Measurements from ENCODE around the gene EXOC8.

Gene EXOC8

DNA sequence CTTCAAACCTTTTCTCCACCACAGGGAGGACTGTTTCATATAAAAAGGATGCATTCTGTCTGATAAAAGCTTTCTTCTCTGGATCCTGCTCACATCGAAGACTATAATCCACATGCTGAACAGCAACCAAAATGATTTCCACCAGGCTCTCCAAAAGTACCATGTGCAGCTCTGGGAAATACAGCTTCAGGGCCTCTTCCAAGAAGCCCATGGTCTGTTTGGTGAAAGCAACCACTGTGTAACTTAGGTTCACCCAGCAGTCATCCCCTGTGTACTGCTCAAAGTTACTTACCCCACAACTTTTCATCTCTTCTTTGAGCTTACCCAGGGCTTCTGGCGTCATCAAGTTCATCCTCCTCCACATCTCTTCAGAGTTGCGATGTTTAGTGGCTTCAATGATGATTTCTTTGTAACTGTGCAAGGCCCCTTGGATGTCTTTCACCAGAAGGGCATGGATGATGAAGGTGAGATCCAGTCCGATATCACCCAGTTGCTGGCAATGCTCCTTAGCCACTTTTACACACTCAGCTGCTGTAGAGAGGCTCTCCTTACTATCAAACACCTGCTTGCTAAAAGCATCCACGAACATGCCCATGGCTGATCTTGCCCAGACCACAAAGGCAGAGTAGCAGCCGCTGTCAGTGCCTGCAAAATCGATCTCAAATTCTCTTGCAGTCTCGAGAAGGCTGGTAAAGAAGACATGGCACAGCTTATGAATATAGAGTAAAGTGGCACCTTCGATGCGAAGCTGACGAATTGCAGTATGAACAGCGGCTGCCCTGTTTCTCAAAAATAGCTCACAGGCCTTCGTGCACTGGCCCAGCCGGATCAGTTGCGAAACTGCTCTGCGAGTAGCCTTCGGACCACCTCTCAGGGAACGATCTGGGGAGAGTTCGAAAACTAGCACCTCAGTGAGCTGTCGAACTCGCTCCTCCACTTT lies 1.7 kb downstream of the EXOC8 start:
- Mint-ChIP-seq H3K27me3 (no peaks in the 10 kb centered on the region), H3K9me3 (peaks cover 5% of the 10 kb centered on the region), H3K27ac (peak overlapping the region; percentile 51), H3K4me1 (peaks cover 63% of the 10 kb centered on the region), H3K36me3 (peaks cover 25% of the 10 kb centered on the region), H3K4me3 (peak overlapping the region; percentile 99)

- peak overlapping the region; percentile 80 for H3K4me3 Mint-ChIP-seq
- no peaks in the 10 kb centered on the region for H3K27me3 Mint-ChIP-seq
- peaks cover 56% of the 10 kb centered on the region for H3K4me1 Mint-ChIP-seq
- H3K9me3 Mint-ChIP-seq: peaks cover 5% of the 10 kb centered on the region
- no peak overlapping the region for H3K27ac Mint-ChIP-seq
- H3K36me3 Mint-ChIP-seq: peaks cover 27% of the 10 kb centered on the region
These were observed 2.7 kb downstream of the EXOC8 start for GRCh38 chr1:231334952-231335351.

DNA sequence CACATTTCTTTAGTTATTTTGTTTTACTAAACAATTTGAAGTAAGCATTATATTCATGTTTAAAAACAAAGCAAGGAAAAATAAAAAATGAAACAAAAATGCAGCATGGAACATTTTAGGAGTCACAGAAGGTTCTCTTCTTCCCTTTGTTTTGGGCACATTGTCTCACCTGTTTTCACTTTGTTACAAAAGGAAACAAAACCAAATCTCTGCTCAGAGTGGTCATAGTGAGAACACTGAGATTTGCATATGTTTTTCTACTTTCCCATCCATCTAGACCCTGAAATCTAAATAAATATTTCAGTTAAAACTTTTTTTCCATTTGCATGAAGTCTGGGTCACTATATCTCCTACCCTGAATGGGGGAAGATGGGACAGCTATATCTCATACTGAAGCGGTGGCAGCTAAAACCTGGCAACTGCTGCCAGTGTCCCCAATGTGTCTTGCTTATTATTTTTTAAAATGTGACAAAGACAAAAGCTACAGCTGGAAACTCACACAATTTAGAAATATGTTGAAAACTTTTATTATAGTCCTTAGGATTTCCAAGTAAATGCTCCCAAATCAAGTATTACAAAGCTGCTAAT lies 3.5 kb downstream of the EXOC8 start:
- Mint-ChIP-seq H3K36me3 (peaks cover 25% of the 10 kb centered on the region), H3K27me3 (no peaks in the 10 kb centered on the region), H3K27ac (no peak overlapping the region), H3K9me3 (peaks cover 5% of the 10 kb centered on the region), H3K4me3 (peak overlapping the region; percentile 80), H3K4me1 (peaks cover 54% of the 10 kb centered on the region)

DNA sequence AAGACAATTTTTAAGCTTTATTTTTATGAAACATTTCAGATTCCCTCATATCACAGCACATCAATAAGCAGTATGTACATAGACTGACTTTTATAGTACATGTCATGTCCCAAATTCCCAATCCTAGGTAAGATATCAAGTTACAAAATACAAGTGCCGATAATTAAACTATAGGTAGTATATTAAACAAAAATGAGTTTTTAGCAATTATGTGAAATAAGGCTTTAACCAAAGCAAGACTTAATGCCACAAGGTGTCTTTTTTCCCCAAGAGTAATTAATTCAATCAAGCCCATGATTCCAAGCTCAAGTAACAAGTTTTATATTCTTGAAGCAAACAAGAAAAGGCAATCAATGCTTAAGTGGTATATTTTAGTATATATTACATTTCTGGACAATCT lies 4.9 kb downstream of the EXOC8 start:
- Mint-ChIP-seq H3K27me3 (no peaks in the 10 kb centered on the region), H3K27ac (no peak overlapping the region), H3K4me1 (peaks cover 52% of the 10 kb centered on the region), H3K9me3 (peaks cover 5% of the 10 kb centered on the region), H3K4me3 (no peak overlapping the region), H3K36me3 (peaks cover 25% of the 10 kb centered on the region)

DNA sequence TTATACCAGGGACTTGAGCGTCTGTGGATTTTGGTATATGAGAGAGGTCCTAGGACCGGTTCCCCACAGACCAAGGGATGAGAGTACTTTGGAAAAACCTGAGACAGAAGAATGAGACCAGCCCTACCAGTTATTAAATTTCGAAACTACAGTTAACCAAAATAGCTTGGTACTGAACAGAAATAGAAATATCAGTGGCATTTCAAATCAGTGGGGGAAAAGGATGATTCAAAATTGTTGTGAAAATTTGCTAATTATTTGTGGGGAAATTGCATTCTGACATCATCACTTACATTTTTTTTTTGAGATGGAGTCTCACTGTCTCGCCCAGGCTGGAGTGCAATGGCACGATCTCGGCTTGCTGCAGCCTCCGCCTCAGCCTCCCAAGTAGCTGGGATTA lies 8.2 kb downstream of the EXOC8 start:
- Mint-ChIP-seq H3K27me3 (no peaks in the 10 kb centered on the region), H3K9me3 (no peaks in the 10 kb centered on the region), H3K4me1 (peaks cover 30% of the 10 kb centered on the region), H3K27ac (no peak overlapping the region), H3K36me3 (peaks cover 12% of the 10 kb centered on the region), H3K4me3 (no peak overlapping the region)

- H3K36me3 Mint-ChIP-seq: peaks cover 8% of the 10 kb centered on the region
- H3K27ac Mint-ChIP-seq: no peak overlapping the region
- peaks cover 13% of the 10 kb centered on the region for H3K4me1 Mint-ChIP-seq
- no peak overlapping the region for H3K4me3 Mint-ChIP-seq
- no peaks in the 10 kb centered on the region for H3K9me3 Mint-ChIP-seq
- H3K27me3 Mint-ChIP-seq: no peaks in the 10 kb centered on the region
These were observed 10.0 kb downstream of the EXOC8 start for GRCh38 chr1:231327617-231328016.

DNA sequence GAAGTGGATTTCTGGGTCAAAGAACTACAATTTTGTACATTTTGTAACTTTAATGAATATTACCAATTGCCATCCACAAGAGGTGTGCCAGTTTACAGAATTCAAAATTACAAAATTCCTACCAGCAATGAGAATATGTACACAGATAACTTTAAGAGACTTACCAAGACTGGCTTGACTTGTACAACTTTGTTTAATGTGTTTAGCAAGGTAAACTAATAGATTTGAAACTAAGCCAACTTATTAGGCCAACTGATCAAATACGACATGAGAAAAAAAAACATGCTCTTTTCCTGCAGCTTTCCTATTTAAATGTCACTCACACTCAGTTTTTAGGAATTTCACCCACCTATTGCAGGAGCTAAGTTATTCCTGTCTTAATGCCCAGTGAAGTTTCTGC lies 11.4 kb downstream of the EXOC8 start:
- H3K36me3 Mint-ChIP-seq: peaks cover 2% of the 10 kb centered on the region
- no peaks in the 10 kb centered on the region for H3K27me3 Mint-ChIP-seq
- no peak overlapping the region for H3K4me3 Mint-ChIP-seq
- no peak overlapping the region for H3K27ac Mint-ChIP-seq
- H3K9me3 Mint-ChIP-seq: no peaks in the 10 kb centered on the region
- H3K4me1 Mint-ChIP-seq: peaks cover 7% of the 10 kb centered on the region

DNA sequence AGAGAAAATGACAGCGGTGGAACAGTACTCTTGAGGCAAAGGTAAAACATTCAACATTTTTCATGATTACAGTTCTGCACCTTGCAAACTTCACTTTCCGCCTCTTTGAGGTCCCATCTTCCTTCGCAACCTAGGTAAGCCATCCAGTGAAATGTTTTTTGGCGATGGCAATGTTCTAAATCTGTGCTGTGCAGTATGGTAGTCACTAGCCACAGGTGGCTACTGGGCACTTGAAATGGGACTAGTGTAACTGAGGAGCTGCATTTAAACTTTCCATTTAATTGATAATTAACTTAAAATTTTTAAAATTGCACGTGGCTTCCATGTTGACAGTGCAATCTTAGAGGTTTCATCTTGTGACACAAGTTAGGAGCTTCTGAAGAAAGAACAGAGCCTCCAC lies 13.0 kb downstream of the EXOC8 start:
- no peaks in the 10 kb centered on the region for H3K27me3 Mint-ChIP-seq
- no peaks in the 10 kb centered on the region for H3K9me3 Mint-ChIP-seq
- H3K4me1 Mint-ChIP-seq: peaks cover 7% of the 10 kb centered on the region
- H3K36me3 Mint-ChIP-seq: no peaks in the 10 kb centered on the region
- H3K27ac Mint-ChIP-seq: no peak overlapping the region
- H3K4me3 Mint-ChIP-seq: no peak overlapping the region

GRCh38 chr1:231322880-231323530 lies 14.6 kb downstream of the EXOC8 start:
- Mint-ChIP-seq H3K4me3 (no peak overlapping the region), H3K4me1 (no peaks in the 10 kb centered on the region), H3K9me3 (no peaks in the 10 kb centered on the region), H3K27me3 (no peaks in the 10 kb centered on the region), H3K27ac (no peak overlapping the region), H3K36me3 (no peaks in the 10 kb centered on the region)

- Mint-ChIP-seq H3K4me3 (no peak overlapping the region), H3K27ac (no peak overlapping the region), H3K27me3 (no peaks in the 10 kb centered on the region)
These were observed 18.6 kb downstream of the EXOC8 start for GRCh38 chr1:231319080-231319479.

GRCh38 chr1:231318568-231318967 lies 19.1 kb downstream of the EXOC8 start:
- Mint-ChIP-seq H3K27me3 (no peaks in the 10 kb centered on the region), H3K9me3 (no peaks in the 10 kb centered on the region), H3K36me3 (no peaks in the 10 kb centered on the region), H3K4me1 (no peaks in the 10 kb centered on the region), H3K4me3 (no peak overlapping the region), H3K27ac (no peak overlapping the region)

More at GRCh38 chr1:231319080-231319479, 18.6 kb downstream of the EXOC8 start:
- Mint-ChIP-seq H3K4me1 (no peaks in the 10 kb centered on the region), H3K9me3 (no peaks in the 10 kb centered on the region), H3K36me3 (no peaks in the 10 kb centered on the region)

- Mint-ChIP-seq H3K36me3 (no peaks in the 10 kb centered on the region), H3K27ac (no peak overlapping the region), H3K27me3 (no peaks in the 10 kb centered on the region), H3K9me3 (no peaks in the 10 kb centered on the region), H3K4me1 (no peaks in the 10 kb centered on the region), H3K4me3 (no peak overlapping the region)
These were observed 19.7 kb downstream of the EXOC8 start for GRCh38 chr1:231318015-231318355.

- Mint-ChIP-seq H3K27me3 (no peaks in the 10 kb centered on the region), H3K4me1 (no peaks in the 10 kb centered on the region), H3K27ac (no peak overlapping the region), H3K9me3 (no peaks in the 10 kb centered on the region), H3K4me3 (no peak overlapping the region), H3K36me3 (no peaks in the 10 kb centered on the region)
These were observed 20.2 kb downstream of the EXOC8 start for GRCh38 chr1:231317306-231318014.

DNA sequence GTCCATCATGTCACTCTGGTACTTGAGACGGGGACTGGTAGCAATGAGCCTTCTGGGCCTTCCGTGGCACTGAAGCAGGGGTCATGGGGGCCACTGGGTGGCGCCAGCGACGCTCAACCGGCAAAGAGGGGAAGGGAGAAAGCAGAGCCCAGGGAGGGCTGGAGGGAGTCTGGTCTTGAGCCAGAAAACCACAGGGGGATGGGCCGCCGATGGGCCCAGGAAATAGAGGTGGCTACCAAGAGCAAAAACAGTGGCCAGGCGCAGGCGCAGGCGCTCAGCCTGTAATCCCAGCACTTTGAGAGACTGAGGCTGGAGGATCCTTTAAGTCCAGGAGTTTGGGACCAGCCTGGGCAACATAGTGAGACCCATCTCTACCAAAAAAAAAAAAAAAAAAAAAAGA lies 21.8 kb downstream of the EXOC8 start:
- no peaks in the 10 kb centered on the region for H3K4me1 Mint-ChIP-seq
- H3K27ac Mint-ChIP-seq: no peak overlapping the region

DNA sequence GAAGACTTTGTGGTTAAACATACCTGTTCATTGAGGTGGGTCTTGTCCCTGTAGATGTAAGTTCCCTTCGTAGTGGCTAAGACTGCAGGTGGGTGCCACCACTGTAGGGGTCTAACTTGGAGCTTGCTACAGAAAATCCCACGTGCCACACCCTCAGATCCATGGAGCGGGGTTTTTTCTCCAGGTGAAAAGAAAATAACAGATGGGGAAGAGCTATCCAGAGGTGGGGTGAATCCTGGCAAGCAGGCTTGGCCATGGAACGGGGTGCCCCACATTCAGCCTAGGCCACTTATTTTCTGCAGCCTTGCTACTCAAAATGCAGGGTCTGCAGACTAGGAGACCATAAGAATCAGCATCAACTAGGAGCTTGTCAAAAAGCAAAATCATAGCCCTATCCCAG lies 24.0 kb downstream of the EXOC8 start:
- Mint-ChIP-seq H3K9me3 (no peaks in the 10 kb centered on the region), H3K36me3 (no peaks in the 10 kb centered on the region), H3K27ac (no peak overlapping the region), H3K4me3 (no peak overlapping the region), H3K27me3 (no peaks in the 10 kb centered on the region), H3K4me1 (no peaks in the 10 kb centered on the region)

More for the DNA sequence above, 21.8 kb downstream of the EXOC8 start:
- Mint-ChIP-seq H3K36me3 (no peaks in the 10 kb centered on the region), H3K4me3 (no peak overlapping the region), H3K9me3 (no peaks in the 10 kb centered on the region), H3K27me3 (no peaks in the 10 kb centered on the region)

DNA sequence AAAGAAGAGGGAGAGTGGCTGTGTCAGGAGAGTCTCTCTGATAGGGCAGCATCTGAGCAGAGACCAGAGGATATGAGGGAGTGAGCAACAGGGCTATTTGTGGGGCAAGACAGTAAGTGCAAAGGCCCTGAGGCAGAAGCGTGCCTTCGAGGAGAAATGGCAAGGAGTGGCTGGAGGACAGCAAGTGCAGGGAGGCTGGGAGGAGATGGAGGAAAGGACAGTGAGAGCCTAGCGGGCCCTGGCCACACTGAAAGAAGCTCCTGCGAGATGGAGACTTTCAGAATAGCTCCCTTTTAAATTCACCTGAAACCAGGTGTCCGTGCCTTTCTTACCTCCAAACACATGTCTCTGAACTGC lies 25.2 kb downstream of the EXOC8 start:
- no peaks in the 10 kb centered on the region for H3K27me3 Mint-ChIP-seq
- no peaks in the 10 kb centered on the region for H3K4me1 Mint-ChIP-seq
- no peak overlapping the region for H3K4me3 Mint-ChIP-seq
- no peaks in the 10 kb centered on the region for H3K9me3 Mint-ChIP-seq
- H3K36me3 Mint-ChIP-seq: no peaks in the 10 kb centered on the region
- no peak overlapping the region for H3K27ac Mint-ChIP-seq
